K562 (cell line): ENCODE data around the gene SPON1. TPM values are rescaled to one million over a fixed set of nuclear protein-coding genes. Genes with fewer than 3 reads are reported as not detected.
A peak's percentile ranks its signal among the peaks of the same experiment; 100 is the strongest.

ENCODE experiments used
- ATAC-seq: fragments of 200-7000 bp; cut with Tn5 transposase; 3 replicates; pipeline ENCODE4 v1.9.1; 2020; ENCODE audit warnings: moderate library complexity
- BruUV-seq: library from RNA; stranded (reverse); fragments of 400-500 nt; replicated peaks from 2 replicates; lab custom pipeline; 2021; lab: Mats Ljungman, UMichigan
- CTCF ChIA-PET: fragments of 300-600 bp; formaldehyde crosslinking; extraction: SDS; loops from one replicate; lab custom pipeline; 2021; ENCODE audit warnings: low intra/inter-chr PET ratio; lab: Yijun Ruan, JAX
- POLR2A ChIA-PET: fragments of 300-600, 350-650 bp; sonication (Branson Sonifier 250); formaldehyde crosslinking; extraction: SDS; loops from one replicate; lab custom pipeline; 2021; ENCODE audit warnings: antibody characterized with exemption, inconsistent platforms; lab: Yijun Ruan, JAX
- DNase-seq, 4 experiments: peaks; one replicate each; pipeline versions ENCODE4 v3.0.0 to v3.0.0-alpha.2; 2011 to 2018; ENCODE audit warnings: low spot score in 3 of 4, mixed read lengths in 3 of 4; ENCODE audit errors: extremely low read depth in 1 of 4
- FAIRE-seq: peaks from 2 replicates; lab custom pipeline; 2011; peaks lifted over from hg19 to GRCh38; lab: Jason Lieb, UNC
- H2AFZ ChIP-seq: 2 replicates; pipeline ENCODE4 v1.6.0; 2011; ENCODE audit warnings: low read depth, low read length, control low read depth, inconsistent platforms
- H3K27ac ChIP-seq: fragments of 200-600 bp; 3 replicates; pipeline ENCODE4 v1.8.0; 2011; ENCODE audit warnings: low read depth, mild to moderate bottlenecking, control low read depth, inconsistent platforms, low read length, moderate library complexity, mixed read lengths; ENCODE audit errors: extremely low read depth
- H3K27me3 ChIP-seq, 2 experiments: fragments of 300-600 bp in 1 of 2; 2 replicates in 1 of 2; 3 replicates in 1 of 2; pipeline versions ENCODE4 v1.6.0 to v1.8.0; 2011; ENCODE audit warnings: inconsistent platforms in 2 of 2, low read length in 2 of 2, mild to moderate bottlenecking in 1 of 2, mixed read lengths in 1 of 2, moderate library complexity in 1 of 2; ENCODE audit not compliant: control insufficient read depth in 2 of 2, insufficient read depth in 2 of 2
- H3K36me3 ChIP-seq: fragments of 300-600 bp; 3 replicates; pipeline ENCODE4 v1.8.0; 2011; ENCODE audit warnings: mild to moderate bottlenecking, low read length, inconsistent platforms; ENCODE audit not compliant: control insufficient read depth, insufficient read depth
- H3K4me1 ChIP-seq, 2 experiments: fragments of 200-600 bp in 1 of 2; replicated peaks in 1 of 2; 2 replicates in 1 of 2; 3 replicates in 1 of 2; pipeline versions ENCODE4 v1.5.1 to v1.8.0; 2011; ENCODE audit warnings: inconsistent platforms in 2 of 2, low read length in 2 of 2, mild to moderate bottlenecking in 1 of 2, mixed read lengths in 1 of 2, moderate library complexity in 1 of 2; ENCODE audit not compliant: control insufficient read depth in 2 of 2, insufficient read depth in 2 of 2
- H3K4me2 ChIP-seq: 2 replicates; pipeline ENCODE4 v1.6.1; 2011; ENCODE audit warnings: low read length, control low read depth, inconsistent platforms, mixed read lengths; ENCODE audit not compliant: insufficient read depth
- H3K4me3 ChIP-seq: fragments of 200-600 bp; sonication (generic), shearing (Covaris generic); 2 replicates; pipeline ENCODE4 v1.5.1; 2016; ENCODE audit warnings: control low read depth, inconsistent platforms
- H3K79me2 ChIP-seq: fragments of 200-600 bp; 3 replicates; pipeline ENCODE4 v1.8.0; 2011; ENCODE audit warnings: low read length, inconsistent platforms; ENCODE audit not compliant: control insufficient read depth, insufficient read depth
- H3K9ac ChIP-seq, 2 experiments: 2 replicates each; pipeline versions ENCODE4 v1.6.0 to v1.6.1; 2011; ENCODE audit warnings: low read depth in 2 of 2, low read length in 2 of 2, control low read depth in 1 of 2, inconsistent platforms in 1 of 2, mild to moderate bottlenecking in 1 of 2, mixed read lengths in 1 of 2; ENCODE audit not compliant: insufficient read depth in 1 of 2
- H3K9me1 ChIP-seq: one replicate; pipeline ENCODE4 v1.6.0; 2011; ENCODE audit warnings: inconsistent platforms, mild to moderate bottlenecking, low read length, moderate library complexity; ENCODE audit not compliant: control insufficient read depth, insufficient read depth
- H3K9me3 ChIP-seq: replicated peaks from 2 replicates; pipeline ENCODE4 v1.5.1; 2011; ENCODE audit warnings: low read depth, low read length, inconsistent platforms; ENCODE audit not compliant: control insufficient read depth, insufficient read depth
- H4K20me1 ChIP-seq: replicated peaks from 2 replicates; pipeline ENCODE4 v1.6.1; 2011; ENCODE audit warnings: low read length, inconsistent platforms, mixed read lengths; ENCODE audit not compliant: control insufficient read depth, insufficient read depth
- BCL6 ChIP-seq: fragments of 250-450 bp; sonication (Bioruptor Pico); IDR thresholded peaks from 2 replicates; pipeline ENCODE4 v1.4.0; 2020
- CEBPB ChIP-seq: fragments of 450-650 bp; IDR thresholded peaks from 2 replicates; pipeline ENCODE4 v1.6.1; 2016; ENCODE audit warnings: missing genetic modification characterization, missing compliant biosample characterization
- CEBPG ChIP-seq, 3 experiments: fragments of 200-800 bp in 1 of 3; sonication (Bioruptor generic) in 1 of 3; sonication (generic) in 1 of 3; formaldehyde crosslinking in 1 of 3; IDR thresholded peaks in 2 of 3; conservative IDR thresholded peaks in 1 of 3; 2 replicates each; pipeline versions ENCODE4 v1.6.1 to v1.8.0; 2016 to 2022; ENCODE audit warnings: missing compliant biosample characterization in 2 of 3, missing genetic modification characterization in 2 of 3, mild to moderate bottlenecking in 1 of 3, missing genetic modification reagents in 1 of 3
- E2F1 ChIP-seq: sonication (generic); formaldehyde crosslinking; IDR thresholded peaks from 2 replicates; pipeline ENCODE4 v1.8.1; 2023; ENCODE audit warnings: mild to moderate bottlenecking, missing genetic modification reagents, moderate library complexity
- FOSL1 ChIP-seq: fragments of 200-800 bp; sonication (Bioruptor generic); conservative IDR thresholded peaks from 2 replicates; pipeline ENCODE4 v1.6.1; 2016; ENCODE audit warnings: missing genetic modification characterization, missing compliant biosample characterization
- GABPA ChIP-seq: fragments of 200-800 bp; sonication (Bioruptor generic); conservative IDR thresholded peaks from 2 replicates; pipeline ENCODE4 v1.6.1; 2016; ENCODE audit warnings: low read depth, missing genetic modification characterization, missing compliant biosample characterization
- KDM1A ChIP-seq, 2 experiments: fragments of 450-650 bp; IDR thresholded peaks; 2 replicates each; pipeline ENCODE4 v1.6.1; 2016; ENCODE audit warnings: mild to moderate bottlenecking in 2 of 2
- NR2C1 ChIP-seq, 2 experiments: fragments of 450-650 bp; IDR thresholded peaks; 2 replicates each; pipeline ENCODE4 v1.6.1; 2017; ENCODE audit warnings: mild to moderate bottlenecking in 2 of 2, antibody characterized with exemption in 1 of 2, inconsistent platforms in 1 of 2, missing compliant biosample characterization in 1 of 2, missing genetic modification characterization in 1 of 2
- NR2C2 ChIP-seq, 2 experiments: fragments of 200-800 bp in 1 of 2; sonication (Bioruptor generic) in 1 of 2; sonication (generic) in 1 of 2; formaldehyde crosslinking in 1 of 2; IDR thresholded peaks; 2 replicates each; pipeline versions ENCODE4 v1.6.1 to v1.8.0; 2016 to 2022; ENCODE audit warnings: mild to moderate bottlenecking in 1 of 2, missing compliant biosample characterization in 1 of 2, missing genetic modification characterization in 1 of 2, missing genetic modification reagents in 1 of 2
- ZNF239 ChIP-seq: fragments of 250-450 bp; sonication (Bioruptor Pico); IDR thresholded peaks from 2 replicates; pipeline ENCODE4 v1.4.0; 2020; ENCODE audit warnings: mild to moderate bottlenecking
- WGBS: fragments of 100-300 bp; shearing (Covaris generic); methylation state at CpG from one replicate; pipeline ENCODE4 v1.1.6; 2016; ENCODE audit warnings: low coverage, mixed read lengths; ENCODE audit not compliant: insufficient coverage; ENCODE audit errors: missing lambda C conversion rate; 5-methylcytosine and 5-hydroxymethylcytosine counted together
- in situ Hi-C: fragments of 300-500 bp; cut with MboI; formaldehyde crosslinking; loops from 4 replicates; pipeline ENCODE4 v1.15.0; 2018; ENCODE audit warnings: inconsistent platforms, mixed read lengths
- intact Hi-C: fragments of 100-400 bp; cut with micrococcal nuclease; formaldehyde crosslinking; loops from 2 replicates; pipeline ENCODE4 v1.14.2; 2022
- polyA plus RNA-seq, 8 experiments: library from polyadenylated mRNA; depleted of rRNA in 4 of 8; stranded (reverse) in 5 of 8; unstranded in 3 of 8; fragments of >200 nt; fragmentation: Nextera tagmentation in 2 of 8; fragmentation: Illumina TruSeq in 1 of 8; extraction: Ambion mirVana in 2 of 8; extraction: Trizol in 1 of 8; gene quantifications; 2 replicates each; pipeline versions ENCODE4 v1.2.1 to v1.2.3, GENCODE V29; 2011 to 2014; ENCODE audit warnings: inconsistent platforms in 1 of 8, missing spikeins in 1 of 8
- total RNA-seq, 7 experiments: library from RNA; depleted of rRNA in 6 of 7; stranded (reverse); fragments of >200 nt in 6 of 7; fragmentation: Illumina TruSeq in 2 of 7; extraction: Trizol in 2 of 7; gene quantifications; 2 replicates each; pipeline versions ENCODE4 v1.2.1 to v1.2.3, GENCODE V29; 2011 to 2021; ENCODE audit warnings: low replicate concordance in 1 of 7

SPON1 gene
- total and polyA plus RNA-seq, 9 of the 15 experiments (the other 6 are each of a cell fraction or from before 2014, with no cell fraction given) = 0.04 to 0.06 TPM; not detected in 7

- intact Hi-C loops (no loop called here), in situ Hi-C loops (no loop called here)
- Histone ChIP-seq H3K4me3 (no peak overlapping the region), H3K9me1 (no peaks in the 10 kb centered on the region), H3K36me3 (no peaks in the 10 kb centered on the region), H2AFZ (no peak overlapping the region), H3K27ac (no peak overlapping the region), H3K9me3 (no peaks in the 10 kb centered on the region), H3K4me2 (no peak overlapping the region), H3K79me2 (no peaks in the 10 kb centered on the region), H4K20me1 (no peaks in the 10 kb centered on the region; the same call in 1 of the 2 replicates), H3K9ac (no peak overlapping the region), H3K4me1 (peaks cover 0 to 7% of the 10 kb centered on the region in 2 experiments; a peak in 2 of 5 replicates), H3K27me3 (peaks cover 28 to 67% of the 10 kb centered on the region in 2 experiments)
- BruUV-seq = no TSS peak
- POLR2A ChIA-PET = interaction anchor here (0.5 kb wide), 1 partner anchor 332 kb away, joined by 4 read pairs; no protein-coding TSS in a partner anchor
- 0% methylated on average over 6 of the region's 6 CpGs for WGBS
- TF ChIP-seq FOSL1 (peak; percentile 64), NR2C1 (IDR thresholded peaks at IDR 0.05) (no peak), NR2C1 (tag; IDR thresholded peaks at IDR 0.05) (0 out of 2 replicates have a peak, but pooled peaks have one; percentile 22), GABPA (tag) (no peak), NR2C2 (CRISPR knock-in tag; IDR thresholded peaks at IDR 0.05) (no peak), NR2C2 (tag; IDR thresholded peaks at IDR 0.05) (peak; percentile 39; the same call in 1 of the 2 replicates), E2F1 (CRISPR knock-in tag) (no peak), CEBPB (peak; percentile 38; the same call in 1 of the 2 replicates), BCL6 (no peak), KDM1A (IDR thresholded peaks at IDR 0.05) (peak in 1 of 2 experiments; percentile 45; a peak in 2 of 4 replicates), CEBPG (CRISPR knock-in tag; IDR thresholded peaks at IDR 0.05) (no peak), CEBPG (tag; conservative IDR thresholded peaks at IDR 0.05 in 1 of 2, IDR thresholded peaks at IDR 0.05 in 1 of 2) (peak in 1 of 2 experiments; percentile 71; a peak in 2 of 4 replicates), ZNF239 (CRISPR knock-in tag) (no peak)
- FAIRE-seq (no peak), DNase-seq (no peak), ATAC-seq (no peak)
- CTCF ChIA-PET = no interaction called here
These were observed 295.9 kb downstream of the SPON1 start for GRCh38 chr11:14258221-14258935.
